Stimulated activated CD8-positive, alpha-beta memory T cell treated with anti-CD3 and anti-CD28 coated beads, Interleukin-12 subunit alpha, Interleukin-12 subunit beta, amount 100 ng/mL, for 1 hour (primary cell): ENCODE data around the gene MLLT1.

ENCODE experiments used
- DNase-seq: peaks from one replicate; pipeline ENCODE4 v3.0.0-alpha.2; 2020; ENCODE audit warnings: low read depth

Gene MLLT1

DNA sequence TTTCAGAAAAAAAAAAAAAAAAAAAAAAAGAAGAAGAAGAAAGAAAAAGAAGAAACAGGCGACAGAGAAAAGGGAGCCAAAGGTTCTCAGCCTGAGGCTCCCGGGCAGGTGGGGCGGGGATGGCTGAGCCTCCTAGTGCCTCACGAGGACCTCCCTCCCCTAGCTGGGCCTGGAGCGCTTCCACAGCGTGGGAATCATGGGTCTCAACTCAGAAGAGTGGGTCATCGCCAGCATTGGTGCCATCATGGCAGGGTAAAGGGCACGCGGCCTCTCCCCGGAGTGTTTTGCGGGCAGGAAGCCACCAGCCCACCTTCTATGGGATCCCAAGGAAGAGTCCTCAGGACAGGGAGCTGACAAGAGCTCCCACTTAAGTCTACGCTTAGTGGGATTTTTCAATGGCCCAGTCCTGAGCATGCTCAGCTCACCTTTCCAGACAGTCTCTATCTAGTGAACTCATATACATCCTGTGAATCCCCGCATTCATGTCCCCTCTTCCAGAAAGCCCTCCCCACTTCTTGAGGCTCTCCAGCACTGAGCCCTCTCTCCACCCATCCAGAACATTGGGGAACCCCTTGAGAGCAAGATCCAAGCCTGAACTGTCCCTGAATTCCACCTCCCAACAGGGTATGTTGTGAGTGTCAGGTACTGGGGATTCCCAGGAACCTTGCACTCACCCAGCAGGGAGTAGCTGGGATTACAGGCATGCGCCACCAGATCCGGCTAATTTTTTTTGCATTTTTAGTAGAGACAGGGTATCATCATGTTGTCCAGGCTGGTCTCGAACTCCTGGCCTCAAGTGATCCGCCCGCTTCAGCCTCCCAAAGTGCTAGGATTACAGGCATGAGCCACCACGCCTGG, 74.7 kb downstream of the MLLT1 start:
- DNase-seq, result no peak

DNA sequence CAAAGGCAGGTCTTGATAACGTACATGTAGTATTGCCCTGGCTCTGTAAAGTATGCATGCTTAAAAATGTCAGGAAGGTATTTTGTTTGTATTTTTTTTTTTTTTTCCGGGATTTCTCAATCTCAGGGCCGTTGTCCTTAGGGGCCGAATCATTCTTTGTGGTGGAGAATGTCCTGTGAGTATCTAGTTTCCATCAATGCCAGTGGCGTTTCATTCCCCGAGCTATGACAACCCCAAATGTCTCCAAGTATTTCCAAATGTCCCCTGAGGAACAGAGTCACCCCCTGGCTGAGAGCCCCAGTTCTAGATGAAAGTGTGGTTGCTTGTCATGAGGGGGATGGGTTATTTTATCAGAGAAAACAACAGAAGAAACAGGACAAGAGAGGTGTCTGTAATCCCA, 75.6 kb downstream of the MLLT1 start:
- no peak for DNase-seq

DNA sequence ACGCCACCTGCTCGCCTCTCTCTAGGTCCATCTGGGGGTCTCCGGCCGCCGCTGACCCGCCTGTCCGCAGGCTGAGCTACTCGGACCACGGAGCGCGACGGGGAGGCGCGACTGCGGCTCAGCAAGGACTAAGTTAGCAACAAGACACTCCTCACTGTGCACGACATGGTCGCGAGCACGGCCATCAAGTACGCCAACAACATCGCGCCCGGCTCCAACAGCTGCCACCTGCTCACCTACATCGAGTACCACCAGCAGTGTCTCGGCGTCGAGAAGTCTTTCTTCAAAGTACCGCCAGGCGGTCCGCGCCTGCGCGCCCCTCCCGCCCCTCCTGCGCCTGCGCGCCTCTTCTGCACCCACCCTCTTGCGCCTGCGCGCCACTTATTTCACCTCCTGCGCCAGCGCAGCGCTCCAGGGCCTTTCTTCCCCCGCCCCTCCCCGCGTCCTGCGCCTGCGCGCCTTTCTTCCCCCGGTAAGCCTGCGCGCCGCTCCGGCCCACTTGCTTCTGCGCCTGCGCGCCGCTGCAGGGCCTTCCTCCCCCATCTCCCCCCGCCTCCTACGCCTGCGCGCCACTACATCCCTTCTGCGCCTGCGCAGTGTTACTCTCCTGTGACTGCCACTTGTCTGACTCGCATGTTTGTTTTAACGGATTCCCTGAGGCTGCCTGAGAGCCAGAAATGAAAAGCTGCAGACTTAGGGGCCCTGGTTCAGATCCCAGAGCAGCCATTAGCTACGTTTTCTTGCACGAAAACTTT, 80.4 kb downstream of the MLLT1 start:
- peak; percentile 100 for DNase-seq

DNA sequence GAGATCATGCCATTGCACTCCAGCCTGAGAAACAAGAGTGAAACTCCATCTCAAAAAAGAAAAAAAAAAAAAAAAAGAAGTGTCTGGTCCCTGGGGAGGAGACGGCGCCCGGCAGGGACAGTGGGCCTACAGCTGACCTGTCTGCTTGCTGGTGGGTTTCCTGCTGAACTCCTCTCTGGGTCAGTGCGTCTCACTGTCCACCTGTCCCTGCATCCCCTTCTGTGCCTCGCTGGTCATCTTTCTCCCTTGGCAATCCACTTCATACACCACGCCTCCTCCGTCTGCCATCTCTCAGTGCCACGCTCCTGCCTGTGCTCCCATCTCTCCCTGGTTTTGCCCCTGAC, 80.9 kb downstream of the MLLT1 start:
- no peak for DNase-seq

DNA sequence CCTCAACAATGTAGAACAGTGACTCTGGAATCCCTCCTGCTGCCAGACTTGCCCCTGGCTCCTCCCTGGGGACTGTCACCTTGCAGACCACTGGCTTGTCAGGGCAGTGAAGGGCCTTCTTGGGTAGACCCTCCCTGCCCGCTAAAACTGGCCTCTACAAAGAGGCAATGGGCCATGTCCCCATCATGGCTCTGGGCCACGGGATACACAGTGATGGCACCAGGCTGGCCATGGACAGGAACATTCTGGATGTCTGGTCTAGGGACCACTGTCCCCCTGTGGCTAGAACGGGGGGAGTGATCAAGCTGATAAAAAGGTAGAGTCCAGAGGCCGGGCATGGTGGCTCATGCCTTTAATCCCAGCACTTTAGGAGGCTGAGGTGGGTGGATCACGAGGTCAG, 83.4 kb downstream of the MLLT1 start:
- no peak for DNase-seq

DNA sequence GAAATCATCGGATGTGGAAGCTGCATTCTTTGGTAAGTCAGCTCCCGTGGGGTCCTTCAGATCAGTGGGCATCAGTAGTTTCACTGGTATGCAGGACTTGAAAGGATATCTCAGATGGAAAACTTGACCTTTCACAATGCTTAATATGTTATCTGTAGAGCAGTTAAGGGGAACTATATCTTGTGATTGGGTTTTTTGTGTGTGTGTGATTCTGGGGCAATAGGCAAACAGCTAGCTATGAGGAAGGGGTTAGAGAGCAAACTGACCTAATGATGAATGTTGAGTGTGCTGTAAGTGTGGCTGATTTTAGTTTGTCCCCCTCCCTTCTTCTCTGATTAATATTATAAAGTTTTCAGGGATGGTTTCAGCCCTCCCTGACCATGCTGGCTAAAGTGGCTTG, 91.0 kb downstream of the MLLT1 start:
- DNase-seq, result no peak

DNA sequence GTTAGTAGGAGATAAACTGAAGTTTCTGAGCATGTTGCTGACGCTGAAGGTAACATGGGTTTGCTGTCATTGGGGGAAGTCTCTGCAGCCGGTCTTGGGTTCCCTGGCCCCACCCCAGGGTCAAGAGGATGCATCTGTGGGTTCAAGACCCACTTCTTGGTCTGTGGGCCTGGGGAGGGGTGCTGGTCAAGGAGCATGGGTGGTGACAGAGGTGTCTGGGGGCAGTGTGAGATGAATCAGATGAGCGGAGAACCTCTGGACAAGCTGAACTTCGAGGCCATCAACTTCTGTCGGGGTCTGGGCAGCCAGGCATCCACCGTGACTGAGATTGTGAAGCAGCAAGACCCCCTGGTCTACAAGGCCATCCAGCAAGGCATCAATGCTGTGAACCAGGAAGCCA, 92.4 kb downstream of the MLLT1 start:
- DNase-seq, result no peak

DNA sequence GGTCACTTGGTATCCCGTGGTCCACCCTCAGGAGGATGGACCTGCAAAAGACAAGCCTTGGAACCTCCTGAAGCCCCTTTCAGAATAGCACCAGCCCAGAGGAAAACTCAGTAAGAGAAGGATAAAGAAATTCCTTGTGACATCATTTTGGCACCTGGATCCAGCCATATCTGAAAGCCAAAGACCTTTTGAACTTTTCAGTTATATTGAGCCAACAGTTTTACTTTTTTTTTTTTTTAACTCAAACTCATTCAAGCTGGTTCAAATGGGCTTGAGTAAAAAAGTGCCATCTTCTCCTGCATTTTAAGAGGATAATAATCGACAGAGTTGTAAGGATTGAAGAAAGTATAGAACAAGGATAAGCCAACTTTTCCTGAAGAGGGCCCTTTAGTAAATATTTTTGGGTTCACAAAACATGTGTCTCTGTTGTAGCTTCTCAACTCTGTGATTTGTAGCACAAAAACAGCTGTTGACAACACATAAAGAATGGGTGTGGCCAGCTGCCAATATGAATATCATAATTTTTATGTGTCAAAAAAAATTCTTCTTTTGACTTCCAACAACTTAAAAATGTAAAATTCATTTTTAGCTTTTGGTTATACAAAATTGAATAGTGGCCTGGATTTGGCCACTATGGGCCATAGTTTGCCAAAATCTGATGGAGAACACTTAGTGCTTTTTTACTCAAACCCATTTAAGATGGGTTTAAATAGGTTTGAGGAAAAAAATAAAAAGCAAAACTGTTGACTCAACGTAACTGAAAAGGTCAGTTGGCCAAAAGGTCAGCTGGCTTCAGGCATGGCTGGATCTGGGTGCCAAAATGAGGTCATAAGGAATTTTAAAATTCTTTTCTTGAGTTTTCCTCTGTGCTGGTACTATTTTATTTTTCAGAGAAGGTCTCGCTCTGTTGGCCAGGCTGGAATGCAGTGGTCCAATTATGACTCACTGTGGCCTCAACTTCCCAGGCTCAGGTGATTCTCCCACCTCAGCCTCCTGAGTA, 93.6 kb downstream of the MLLT1 start:
- DNase-seq, result no peak

DNA sequence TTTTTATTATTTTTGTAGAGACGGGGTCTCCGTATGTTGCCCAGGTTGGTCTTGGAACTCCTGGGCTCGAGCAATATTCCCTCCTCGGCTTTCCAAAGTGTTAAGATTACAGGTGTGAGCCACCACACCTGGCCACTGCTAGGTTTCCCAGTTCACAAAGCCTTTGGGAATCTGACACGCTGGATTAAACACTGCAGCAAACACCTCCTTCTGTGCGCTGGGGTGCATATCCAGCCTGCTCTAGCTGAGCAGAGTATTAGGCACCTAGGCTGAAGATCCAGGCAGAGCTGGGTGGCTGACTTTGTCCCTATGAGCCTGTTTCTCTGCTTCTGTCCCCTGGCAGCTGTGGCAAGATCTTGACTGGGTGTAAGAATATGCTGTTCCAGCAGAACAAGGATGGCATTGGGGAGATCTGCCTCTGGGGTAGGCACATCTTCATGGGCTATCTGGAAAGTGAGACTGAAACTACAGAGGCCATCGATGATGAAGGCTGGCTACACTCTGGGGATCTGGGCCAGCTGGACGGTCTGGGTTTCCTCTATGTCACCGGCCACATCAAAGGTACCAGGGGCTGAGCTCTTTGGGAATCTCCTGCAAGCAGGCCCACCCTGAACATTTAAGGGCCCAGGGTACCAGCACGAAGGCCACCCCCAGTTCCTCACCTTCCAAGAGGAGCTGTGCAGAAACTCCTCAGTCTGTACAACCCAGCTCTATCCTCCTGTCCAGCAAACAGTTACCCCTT, 94.5 kb downstream of the MLLT1 start:
- DNase-seq, result no peak

DNA sequence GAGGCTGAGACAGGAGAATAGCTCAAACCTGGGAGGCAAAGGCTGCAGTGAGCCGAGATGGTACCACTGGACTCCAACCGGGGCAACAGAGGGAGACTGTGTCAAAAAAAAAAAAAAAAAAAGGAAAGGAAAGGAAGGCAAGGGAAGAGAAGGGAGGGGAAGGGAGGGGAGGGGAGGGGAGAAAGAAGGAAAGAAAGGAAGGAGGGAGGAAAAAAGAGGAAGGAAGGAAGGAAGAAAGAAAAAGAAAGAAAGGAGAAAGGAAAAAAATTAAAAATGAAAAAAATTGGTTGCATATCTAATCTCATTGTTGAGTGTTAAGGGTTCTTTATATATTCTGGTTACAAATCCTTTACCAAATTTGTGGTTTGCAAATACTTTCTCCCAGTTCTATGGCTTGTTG, 98.7 kb downstream of the MLLT1 start:
- no peak for DNase-seq

DNA sequence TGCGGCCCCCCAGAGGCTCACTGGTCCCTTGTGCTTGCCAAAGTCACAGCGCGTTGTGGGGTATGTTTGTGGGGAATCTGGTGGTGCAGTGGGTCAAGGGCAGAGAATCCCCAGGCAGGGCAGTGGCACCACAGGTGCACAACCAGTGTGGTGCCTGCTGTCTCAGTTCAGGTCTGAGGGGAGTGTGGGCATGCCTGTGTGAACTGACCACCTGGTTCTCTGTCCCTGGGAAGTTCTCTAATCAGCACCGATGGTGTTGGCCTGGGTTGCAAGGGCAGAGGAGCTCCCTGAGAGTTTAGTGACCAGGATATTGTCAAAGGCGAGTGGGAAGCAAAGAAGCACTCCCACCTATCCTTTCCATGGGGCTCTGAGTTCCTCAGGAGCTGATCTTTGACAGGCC, 106.6 kb downstream of the MLLT1 start:
- no peak for DNase-seq

DNA sequence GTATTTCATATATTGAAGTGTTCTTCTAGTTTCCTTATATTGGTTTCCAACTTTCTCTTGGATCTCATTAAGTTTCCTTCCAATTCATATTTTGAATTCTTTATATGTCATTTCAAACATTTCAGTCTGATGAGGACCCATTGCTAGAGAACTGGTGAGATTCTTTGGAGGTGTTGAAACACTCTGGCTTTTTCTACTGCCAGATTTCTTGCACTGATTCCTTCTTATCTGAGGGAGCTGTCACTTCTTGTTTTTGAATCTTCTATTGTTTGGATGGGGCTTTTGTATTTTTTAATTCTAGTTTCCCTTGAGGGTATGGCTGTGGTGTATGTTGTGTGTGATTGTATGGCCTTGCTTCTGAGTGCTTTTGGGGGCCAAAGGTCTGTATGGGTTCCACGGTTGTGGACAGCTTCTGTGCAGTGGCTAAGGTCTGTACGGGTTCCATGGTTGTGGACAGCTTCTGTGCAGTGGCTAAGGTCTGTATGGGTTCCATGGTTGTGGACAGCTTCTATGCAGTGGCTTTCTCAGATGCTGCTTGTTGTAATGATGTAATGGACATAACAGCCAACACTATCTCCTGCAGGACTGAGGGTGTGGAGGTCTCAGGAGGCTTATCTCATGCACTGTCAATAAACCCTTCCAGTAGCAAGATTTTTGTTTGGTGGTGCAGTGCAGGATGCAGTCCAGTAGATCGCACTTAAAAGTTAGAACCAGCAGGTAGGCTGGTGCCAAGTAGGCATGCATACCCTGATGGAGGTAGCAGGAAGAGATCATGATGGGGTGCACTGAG, 107.5 kb downstream of the MLLT1 start:
- DNase-seq, result no peak

DNA sequence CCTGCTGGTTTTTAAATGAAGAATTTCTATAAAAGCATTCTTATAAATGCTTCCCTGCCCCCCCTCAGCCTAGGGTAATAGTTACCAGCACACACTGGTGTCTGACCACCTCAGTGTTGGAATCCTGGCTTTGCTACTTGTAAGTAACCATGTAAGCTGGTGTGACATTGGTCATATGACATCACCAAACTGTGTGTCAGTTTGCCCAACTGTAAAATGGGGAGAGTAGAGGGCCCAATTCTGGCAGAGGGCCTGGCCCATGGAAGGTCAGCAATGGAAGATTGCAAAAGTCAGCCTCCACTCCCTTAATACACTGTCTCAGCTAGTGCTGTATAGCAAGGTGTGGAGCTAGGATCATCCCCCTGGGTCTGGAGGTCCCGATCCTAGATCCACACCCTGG, 112.7 kb downstream of the MLLT1 start:
- no peak for DNase-seq

DNA sequence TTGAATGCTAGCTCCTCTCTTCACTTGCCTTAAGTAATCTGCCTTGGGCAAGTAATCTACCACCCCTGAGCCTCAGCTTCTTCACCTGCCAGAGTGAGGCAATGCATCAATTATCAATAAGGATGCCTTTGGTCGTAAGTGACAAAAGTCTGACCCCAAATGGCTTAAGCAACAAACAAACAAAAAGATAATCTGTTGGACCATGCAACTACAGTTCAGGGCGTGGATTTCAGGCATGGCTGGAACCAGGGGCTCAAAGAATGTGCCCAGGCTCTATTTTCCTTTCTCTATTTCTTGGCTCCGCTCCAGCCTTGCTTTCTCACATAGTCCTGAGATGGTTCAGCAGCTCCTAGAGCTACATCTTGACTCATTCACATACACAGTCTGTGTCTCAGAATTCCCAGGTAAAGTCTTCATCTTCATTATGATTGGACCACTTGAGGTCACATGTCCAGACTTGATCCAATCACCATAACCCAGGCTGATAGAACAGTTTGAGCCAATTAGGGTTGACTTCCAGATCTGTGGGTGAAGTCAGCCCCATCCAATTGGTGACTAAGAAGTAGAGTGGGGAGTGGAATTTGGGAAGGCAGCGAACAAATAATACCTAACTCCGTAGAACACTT, 114.8 kb downstream of the MLLT1 start:
- DNase-seq, result no peak

DNA sequence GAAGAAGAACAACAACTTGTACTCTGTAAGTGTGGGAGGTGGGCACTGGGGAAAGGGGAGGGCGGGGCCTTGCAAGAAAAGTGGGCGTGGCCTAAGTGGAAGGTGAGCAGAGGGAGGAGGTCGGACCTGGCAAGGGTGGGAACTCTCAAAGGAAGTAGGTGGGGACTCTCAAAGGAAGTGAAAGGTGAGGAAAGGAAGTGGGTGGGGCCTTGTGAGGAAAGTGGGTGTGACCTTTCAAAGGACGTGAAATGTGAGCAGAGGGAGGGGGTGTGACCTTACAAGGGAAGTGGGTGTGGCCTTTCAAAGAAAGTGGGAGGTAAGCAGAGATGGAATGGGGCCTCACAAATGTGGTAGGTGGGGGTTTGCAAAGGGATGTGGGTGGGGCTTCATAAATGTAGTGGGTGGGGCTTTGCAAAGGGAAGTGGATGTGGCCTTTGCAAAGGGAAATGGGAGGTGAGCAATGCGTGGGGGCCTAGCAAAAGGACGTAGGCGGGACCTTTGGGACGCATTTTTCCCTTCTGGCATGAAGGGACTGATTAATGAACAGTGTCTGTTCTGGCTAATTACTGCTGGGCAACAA, 118.4 kb downstream of the MLLT1 start:
- peak; percentile 19 for DNase-seq
